Activated naive CD4-positive, alpha-beta T cell treated with anti-CD3 and anti-CD28 coated beads, Interleukin-2, amount 50 U/mL, for 24 hours (primary cell): ENCODE data around the gene PIM2.

Experiments
- H3K27ac Mint-ChIP-seq: one replicate; pipeline ENCODE4 v1.8.0; 2021; ENCODE audit warnings: mild to moderate bottlenecking, mixed read lengths
- H3K27me3 Mint-ChIP-seq: one replicate; pipeline ENCODE4 v1.8.0; 2021; ENCODE audit warnings: mixed read lengths
- H3K36me3 Mint-ChIP-seq: one replicate; pipeline ENCODE4 v1.8.0; 2021; ENCODE audit warnings: mixed read lengths
- H3K4me1 Mint-ChIP-seq: one replicate; pipeline ENCODE4 v1.8.0; 2021; ENCODE audit warnings: mixed read lengths
- H3K4me3 Mint-ChIP-seq: one replicate; pipeline ENCODE4 v1.8.0; 2021; ENCODE audit warnings: mild to moderate bottlenecking, mixed read lengths
- H3K9me3 Mint-ChIP-seq: one replicate; pipeline ENCODE4 v1.8.0; 2021; ENCODE audit warnings: mixed read lengths

Gene PIM2

GRCh38 chrX:48918643-48919340 is at the start of gene PIM2:
PIM2 (minus strand) TSS chrX:48919024; CDS start chrX:48918834, 190 bp downstream.
- H3K4me1 Mint-ChIP-seq, result peaks cover 51% of the 10 kb centered on the region
- H3K36me3 Mint-ChIP-seq, result peaks cover 10% of the 10 kb centered on the region
- H3K9me3 Mint-ChIP-seq, result no peaks in the 10 kb centered on the region
- peak within 1 kb of the TSS; percentile 95 for H3K27ac Mint-ChIP-seq
- H3K4me3 Mint-ChIP-seq, result peak within 1 kb of the TSS; percentile 95
- H3K27me3 Mint-ChIP-seq, result no peaks in the 10 kb centered on the region

DNA sequence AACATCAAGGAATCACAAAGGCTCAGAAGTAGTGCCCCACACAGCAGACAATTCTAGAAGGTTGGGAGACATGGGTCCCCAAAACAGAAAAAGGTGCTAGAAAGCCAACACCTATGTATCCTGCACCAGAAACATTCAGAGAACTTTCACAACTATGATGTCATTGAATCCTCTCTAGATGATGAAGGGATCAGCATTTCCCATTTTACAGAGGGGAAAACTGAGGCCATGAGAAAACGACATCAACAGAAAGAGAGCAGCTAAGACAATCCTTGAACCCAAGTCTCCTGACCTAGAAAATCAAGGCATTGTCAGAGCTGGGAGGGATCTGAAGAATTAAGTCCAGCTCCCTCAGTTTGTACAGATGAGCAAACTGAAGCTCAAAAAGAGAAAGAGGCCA is 49.6 kb upstream of the PIM2 start:
- Mint-ChIP-seq H3K27me3 (no peaks in the 10 kb centered on the region), H3K9me3 (no peaks in the 10 kb centered on the region), H3K27ac (no peak overlapping the region), H3K4me1 (peaks cover 12% of the 10 kb centered on the region), H3K36me3 (no peaks in the 10 kb centered on the region), H3K4me3 (no peak overlapping the region)

DNA sequence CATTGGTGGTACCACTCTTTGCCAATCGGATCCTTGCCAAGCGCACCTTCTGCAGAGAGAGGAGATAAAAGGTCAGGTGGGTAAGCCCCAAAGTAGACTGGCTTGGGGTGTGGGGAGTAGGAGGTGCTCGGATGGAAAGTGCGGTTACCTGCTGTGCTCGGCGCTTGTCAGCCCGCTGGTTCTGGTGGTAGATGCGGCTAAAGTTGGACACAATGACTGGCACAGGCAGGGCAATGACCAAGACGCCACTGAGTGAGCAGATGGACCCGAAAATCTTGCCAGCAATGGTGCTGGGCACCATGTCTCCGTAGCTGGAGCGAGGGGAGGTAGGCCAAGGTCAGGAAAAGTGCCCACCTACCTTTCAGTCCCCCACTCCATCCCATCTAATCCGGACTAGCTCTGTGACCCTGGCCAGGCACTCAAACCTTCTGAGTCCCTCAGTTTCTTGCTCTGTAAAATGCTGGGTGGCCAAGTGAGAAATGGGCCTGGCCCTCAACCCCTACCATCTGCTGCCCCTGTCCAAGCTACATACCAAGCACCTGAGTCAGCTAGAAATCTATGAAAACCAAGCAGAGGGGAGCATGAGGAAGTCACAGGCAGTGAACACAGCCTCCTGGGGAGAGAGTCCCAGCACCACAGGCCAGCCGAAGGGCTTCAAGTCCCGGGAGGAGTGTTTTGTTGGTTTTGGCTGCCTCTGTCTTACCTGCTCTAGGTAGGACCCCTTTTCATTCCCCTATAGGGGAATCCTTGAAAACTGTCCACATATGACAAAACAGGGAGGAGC is 48.2 kb upstream of the PIM2 start:
- Mint-ChIP-seq H3K27ac (no peak overlapping the region), H3K4me3 (no peak overlapping the region), H3K9me3 (no peaks in the 10 kb centered on the region), H3K27me3 (no peaks in the 10 kb centered on the region), H3K36me3 (no peaks in the 10 kb centered on the region), H3K4me1 (no peaks in the 10 kb centered on the region)

- Mint-ChIP-seq H3K4me1 (no peaks in the 10 kb centered on the region), H3K27me3 (no peaks in the 10 kb centered on the region), H3K27ac (no peak overlapping the region), H3K36me3 (no peaks in the 10 kb centered on the region), H3K4me3 (no peak overlapping the region), H3K9me3 (no peaks in the 10 kb centered on the region)
Observed at GRCh38 chrX:48965959-48966358, 47.1 kb upstream of the PIM2 start.

- no peak overlapping the region for H3K4me3 Mint-ChIP-seq
- H3K4me1 Mint-ChIP-seq, result peaks cover 10% of the 10 kb centered on the region
- H3K36me3 Mint-ChIP-seq, result no peaks in the 10 kb centered on the region
- H3K27ac Mint-ChIP-seq, result no peak overlapping the region
- H3K27me3 Mint-ChIP-seq, result no peaks in the 10 kb centered on the region
- H3K9me3 Mint-ChIP-seq, result no peaks in the 10 kb centered on the region
Observed at GRCh38 chrX:48961585-48962091, 42.8 kb upstream of the PIM2 start.

- no peaks in the 10 kb centered on the region for H3K9me3 Mint-ChIP-seq
- peaks cover 16% of the 10 kb centered on the region for H3K4me1 Mint-ChIP-seq
- no peaks in the 10 kb centered on the region for H3K36me3 Mint-ChIP-seq
- H3K27me3 Mint-ChIP-seq, result no peaks in the 10 kb centered on the region
- peak overlapping the region; percentile 57 for H3K4me3 Mint-ChIP-seq
- H3K27ac Mint-ChIP-seq, result peak overlapping the region; percentile 92
Observed at GRCh38 chrX:48960291-48960690, 41.5 kb upstream of the PIM2 start.

GRCh38 chrX:48958635-48959094 is 39.8 kb upstream of the PIM2 start:
- Mint-ChIP-seq H3K9me3 (no peaks in the 10 kb centered on the region), H3K27ac (peak overlapping the region; percentile 100), H3K4me3 (peak overlapping the region; percentile 98), H3K27me3 (no peaks in the 10 kb centered on the region), H3K36me3 (no peaks in the 10 kb centered on the region), H3K4me1 (peaks cover 29% of the 10 kb centered on the region)

DNA sequence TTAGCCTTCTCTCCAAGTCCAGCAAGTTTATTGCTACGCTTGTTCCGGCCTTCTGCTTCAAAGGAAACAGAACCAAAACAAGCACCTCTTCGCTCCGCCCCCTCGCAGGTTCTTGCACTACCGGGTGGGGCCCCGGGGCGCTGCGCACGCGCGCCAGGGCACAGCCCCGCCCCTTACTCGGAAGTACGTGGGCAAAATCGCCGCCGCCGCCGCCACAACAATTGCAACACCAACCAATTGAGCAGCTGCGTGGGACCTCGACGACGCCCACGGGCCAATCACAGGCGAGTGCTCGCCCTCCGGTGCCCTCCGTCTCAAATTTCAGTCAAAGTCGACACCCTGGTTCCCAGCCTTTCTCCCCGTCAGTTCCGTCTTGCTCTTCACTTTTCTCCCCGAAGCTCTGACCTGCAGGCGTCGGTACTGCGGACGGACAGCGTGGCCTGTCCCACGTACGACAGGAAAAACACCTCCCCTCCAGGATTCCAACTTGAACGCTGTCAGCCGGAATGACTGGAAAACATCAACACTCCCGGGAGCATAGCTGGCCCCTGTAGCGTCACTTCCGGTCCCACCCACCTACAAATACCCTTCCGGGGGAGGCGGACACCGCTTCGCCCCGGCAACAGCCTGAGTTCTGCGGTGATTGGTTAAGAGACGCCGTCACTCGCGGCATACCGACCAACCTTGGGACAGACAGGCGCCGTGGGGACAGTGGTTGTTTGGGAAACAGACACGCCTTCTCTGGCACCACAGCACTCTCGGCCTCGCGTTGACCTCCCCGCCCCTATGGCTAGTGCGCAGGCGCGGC is 39.2 kb upstream of the PIM2 start:
- H3K9me3 Mint-ChIP-seq, result no peaks in the 10 kb centered on the region
- H3K27ac Mint-ChIP-seq, result peak overlapping the region; percentile 100
- H3K27me3 Mint-ChIP-seq, result no peaks in the 10 kb centered on the region
- no peaks in the 10 kb centered on the region for H3K36me3 Mint-ChIP-seq
- peak overlapping the region; percentile 98 for H3K4me3 Mint-ChIP-seq
- peaks cover 36% of the 10 kb centered on the region for H3K4me1 Mint-ChIP-seq

- Mint-ChIP-seq H3K27me3 (no peaks in the 10 kb centered on the region), H3K4me1 (peaks cover 41% of the 10 kb centered on the region), H3K9me3 (no peaks in the 10 kb centered on the region), H3K36me3 (no peaks in the 10 kb centered on the region), H3K4me3 (peak within 1 kb of the TSS; percentile 98), H3K27ac (peak within 1 kb of the TSS; percentile 100)
Observed at GRCh38 chrX:48957477-48957826, 38.6 kb upstream of the PIM2 start, which contains the start of gene OTUD5. OTUD5 (minus strand) TSS chrX:48957607; CDS start chrX:48957570, 37 bp downstream.

DNA sequence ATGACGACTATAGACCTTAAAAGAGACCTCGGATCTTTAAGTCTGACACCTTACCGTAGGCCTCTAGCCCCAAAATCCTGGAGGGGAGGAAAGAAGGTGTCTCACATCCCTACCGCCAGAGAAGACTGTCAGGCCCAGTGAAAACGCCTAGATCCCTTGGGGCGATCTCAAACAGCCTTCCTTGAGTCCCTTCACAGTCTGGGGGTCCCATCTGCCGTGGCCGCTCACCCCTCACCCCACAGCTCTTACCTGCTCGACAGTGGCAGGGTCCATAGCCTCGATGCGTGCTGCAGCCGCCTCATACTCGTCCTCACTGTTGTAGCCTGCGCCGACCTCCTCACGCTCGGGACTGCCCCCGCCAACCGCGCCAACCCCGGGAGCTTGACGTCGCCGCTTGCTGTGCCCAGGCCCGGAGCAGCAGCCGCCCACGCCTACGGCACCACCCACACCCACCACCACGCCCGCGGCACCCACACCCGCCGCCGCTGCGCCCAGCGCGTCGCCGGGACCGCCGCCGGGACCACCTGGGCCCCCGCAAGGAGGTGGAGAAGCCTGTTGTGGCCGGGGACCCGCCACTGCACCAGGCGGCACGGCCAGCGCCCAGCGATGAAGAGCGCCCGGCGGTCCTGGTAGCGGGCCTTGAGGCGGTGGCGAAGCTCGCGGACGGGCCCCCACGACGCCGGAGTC is 38.0 kb upstream of the PIM2 start:
- Mint-ChIP-seq H3K9me3 (no peaks in the 10 kb centered on the region), H3K27me3 (no peaks in the 10 kb centered on the region), H3K27ac (peak overlapping the region; percentile 86), H3K36me3 (no peaks in the 10 kb centered on the region), H3K4me1 (peaks cover 47% of the 10 kb centered on the region), H3K4me3 (peak overlapping the region; percentile 84)

DNA sequence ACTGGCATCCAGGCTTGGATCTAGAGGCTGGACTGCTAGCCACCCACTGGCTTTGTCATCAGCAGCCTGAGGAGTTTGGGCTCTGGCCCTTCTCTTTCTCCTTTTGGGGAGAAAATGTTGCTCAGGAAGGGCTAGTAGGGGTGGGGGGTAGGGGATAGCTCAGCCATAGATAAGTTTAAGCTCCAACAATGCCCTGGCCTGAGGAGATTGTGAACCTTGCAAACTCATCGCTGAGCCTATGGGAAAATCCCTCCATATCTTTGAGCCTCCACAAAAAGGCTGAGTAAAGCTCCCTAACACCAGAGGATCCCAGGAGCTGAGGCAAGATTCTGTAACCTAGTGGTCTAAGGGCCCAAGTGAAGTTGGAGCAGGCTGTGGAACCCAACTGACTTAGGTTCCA is 29.8 kb upstream of the PIM2 start:
- Mint-ChIP-seq H3K36me3 (no peaks in the 10 kb centered on the region), H3K4me3 (no peak overlapping the region), H3K27ac (no peak overlapping the region), H3K4me1 (peaks cover 47% of the 10 kb centered on the region), H3K9me3 (no peaks in the 10 kb centered on the region), H3K27me3 (no peaks in the 10 kb centered on the region)

DNA sequence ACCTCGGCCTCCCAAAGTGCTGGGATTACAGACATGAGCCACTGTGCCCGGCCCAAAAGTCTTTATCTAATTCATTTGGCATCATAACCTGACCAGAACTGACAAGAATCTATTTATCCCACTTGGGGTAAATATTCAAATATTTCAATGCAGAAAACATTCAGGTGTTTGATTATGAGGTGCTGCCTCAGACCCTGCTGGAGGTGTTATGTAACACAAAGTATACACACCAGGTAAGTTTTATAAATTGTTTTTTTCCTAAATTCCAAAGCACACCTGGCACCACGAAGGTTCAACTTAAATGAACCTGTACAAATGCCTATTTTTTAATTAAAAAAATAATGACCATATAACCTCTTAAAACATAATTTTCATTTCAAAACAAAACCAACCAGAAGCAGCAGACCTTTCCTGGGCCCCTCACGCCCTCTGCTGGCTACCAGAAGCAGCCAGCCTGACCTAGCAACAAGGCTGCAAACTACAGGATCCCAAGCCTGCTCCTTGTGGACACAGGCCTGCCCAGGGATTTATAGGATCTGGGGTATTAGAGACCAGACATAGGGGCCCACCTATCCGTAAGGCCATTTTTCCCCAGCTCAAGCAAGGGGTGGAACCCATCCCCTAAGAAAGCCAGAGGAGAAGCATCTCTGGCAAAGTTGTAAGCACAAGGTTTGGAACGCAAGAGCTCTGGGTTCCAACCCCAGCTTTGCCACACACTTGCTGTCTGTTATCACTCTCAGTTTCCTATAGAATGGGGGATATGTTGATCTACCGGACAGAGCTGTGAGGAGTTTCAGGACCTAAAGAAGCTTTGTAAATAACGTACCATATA is 26.9 kb upstream of the PIM2 start:
- peaks cover 53% of the 10 kb centered on the region for H3K4me1 Mint-ChIP-seq
- H3K4me3 Mint-ChIP-seq, result peak overlapping the region; percentile 63
- no peaks in the 10 kb centered on the region for H3K9me3 Mint-ChIP-seq
- no peaks in the 10 kb centered on the region for H3K27me3 Mint-ChIP-seq
- peak overlapping the region; percentile 70 for H3K27ac Mint-ChIP-seq
- peaks cover 5% of the 10 kb centered on the region for H3K36me3 Mint-ChIP-seq

DNA sequence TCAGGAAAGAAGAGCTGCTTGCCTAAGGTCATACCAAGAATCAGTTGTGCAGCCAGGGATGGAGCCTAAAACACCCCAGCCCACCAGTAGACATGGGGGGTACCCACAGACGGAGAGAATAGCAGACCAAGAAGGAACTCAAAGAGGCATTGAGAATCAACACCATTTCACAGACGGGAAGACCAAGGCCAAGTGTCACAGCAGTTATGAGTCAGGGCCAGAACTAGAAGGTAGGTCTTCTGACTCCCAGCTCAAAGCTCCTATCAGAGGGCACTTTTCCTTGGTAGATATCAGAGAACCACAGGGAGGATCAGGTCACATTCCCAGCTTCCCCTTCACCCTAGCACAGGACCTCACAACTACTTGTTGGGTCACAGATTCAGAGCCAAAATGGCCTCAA is 24.1 kb upstream of the PIM2 start:
- Mint-ChIP-seq H3K36me3 (peaks cover 5% of the 10 kb centered on the region), H3K27ac (peak overlapping the region; percentile 96), H3K4me1 (peaks cover 75% of the 10 kb centered on the region), H3K27me3 (no peaks in the 10 kb centered on the region), H3K9me3 (no peaks in the 10 kb centered on the region), H3K4me3 (peak overlapping the region; percentile 59)

DNA sequence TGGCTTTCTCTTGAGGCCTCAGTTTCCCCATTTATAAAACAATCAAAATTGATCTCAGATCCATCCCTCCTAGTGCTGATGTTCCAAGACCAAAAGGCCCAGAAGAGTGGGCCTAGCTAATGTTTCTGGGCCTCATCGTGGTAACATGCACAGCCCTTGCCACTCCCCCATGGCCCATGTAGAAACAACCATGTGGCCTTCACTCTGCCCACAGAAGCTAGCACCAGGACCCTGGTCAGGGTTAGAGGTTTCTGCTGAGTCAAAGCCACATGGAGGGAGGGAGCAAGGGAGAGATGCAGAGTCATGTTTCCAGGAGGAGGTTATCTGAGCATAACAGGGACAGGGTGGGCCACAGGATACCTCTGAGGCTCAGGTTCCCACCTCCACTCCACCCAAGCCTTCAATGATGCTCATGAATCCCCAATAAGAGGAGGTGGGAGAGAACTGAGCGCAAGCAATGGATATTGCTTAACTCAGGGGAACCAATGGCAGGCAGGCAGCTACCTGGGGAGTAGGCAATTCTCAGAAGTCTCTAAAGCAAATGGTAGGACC is 21.7 kb upstream of the PIM2 start:
- Mint-ChIP-seq H3K27ac (peak overlapping the region; percentile 92), H3K36me3 (peaks cover 8% of the 10 kb centered on the region), H3K4me1 (peaks cover 83% of the 10 kb centered on the region), H3K9me3 (no peaks in the 10 kb centered on the region), H3K4me3 (peak overlapping the region; percentile 23), H3K27me3 (no peaks in the 10 kb centered on the region)
